ENCODE measurements around the gene RABGAP1L. TPM values are rescaled to one million over a fixed set of nuclear protein-coding genes. Genes with fewer than 3 reads are reported as not detected.

The RABGAP1L gene
- total RNA-seq, 4 donors from 2014 or later: 48.2 to 102 (median 59.1) TPM

DNA sequence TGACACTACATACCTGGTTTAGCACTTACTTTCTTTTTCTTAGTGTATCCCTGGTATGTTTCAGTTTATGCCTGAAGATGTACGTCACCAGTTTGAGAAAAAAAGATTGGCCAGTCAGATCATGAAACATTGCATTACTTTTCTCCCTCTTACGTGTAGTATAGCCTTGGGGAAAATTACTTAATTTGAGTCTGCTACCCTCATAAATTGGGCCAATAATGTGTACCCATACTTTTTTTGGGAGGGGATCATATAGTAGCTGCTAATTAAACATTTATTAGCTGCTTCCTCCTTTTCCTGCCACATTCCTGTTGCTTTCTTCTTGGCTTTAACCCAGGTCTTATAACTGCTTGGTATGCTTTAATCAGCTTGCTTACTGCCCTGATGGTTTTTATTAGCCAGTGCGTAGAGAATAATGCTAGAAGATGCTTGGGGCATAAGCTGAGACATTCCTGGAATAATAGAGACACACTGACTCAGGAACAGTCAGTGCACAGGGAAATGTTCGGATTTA, 32.1 kb downstream of the RABGAP1L start:
- Histone ChIP-seq H3K36me3 (no peaks in the 10 kb centered on the region), H3K9me3 (no peaks in the 10 kb centered on the region), H3K4me3 (no peak overlapping the region), H3K4me1 (peaks cover 4% of the 10 kb centered on the region), H3K27me3 (no peaks in the 10 kb centered on the region), H3K27ac (no peak overlapping the region)
- TF ChIP-seq EP300 (IDR thresholded peaks at IDR 0.05) (no peak), POLR2AphosphoS5 (IDR thresholded peaks at IDR 0.05) (no peak), POLR2A (IDR thresholded peaks at IDR 0.05) (no peak)
- TF ChIP-seq, protein P1, sequence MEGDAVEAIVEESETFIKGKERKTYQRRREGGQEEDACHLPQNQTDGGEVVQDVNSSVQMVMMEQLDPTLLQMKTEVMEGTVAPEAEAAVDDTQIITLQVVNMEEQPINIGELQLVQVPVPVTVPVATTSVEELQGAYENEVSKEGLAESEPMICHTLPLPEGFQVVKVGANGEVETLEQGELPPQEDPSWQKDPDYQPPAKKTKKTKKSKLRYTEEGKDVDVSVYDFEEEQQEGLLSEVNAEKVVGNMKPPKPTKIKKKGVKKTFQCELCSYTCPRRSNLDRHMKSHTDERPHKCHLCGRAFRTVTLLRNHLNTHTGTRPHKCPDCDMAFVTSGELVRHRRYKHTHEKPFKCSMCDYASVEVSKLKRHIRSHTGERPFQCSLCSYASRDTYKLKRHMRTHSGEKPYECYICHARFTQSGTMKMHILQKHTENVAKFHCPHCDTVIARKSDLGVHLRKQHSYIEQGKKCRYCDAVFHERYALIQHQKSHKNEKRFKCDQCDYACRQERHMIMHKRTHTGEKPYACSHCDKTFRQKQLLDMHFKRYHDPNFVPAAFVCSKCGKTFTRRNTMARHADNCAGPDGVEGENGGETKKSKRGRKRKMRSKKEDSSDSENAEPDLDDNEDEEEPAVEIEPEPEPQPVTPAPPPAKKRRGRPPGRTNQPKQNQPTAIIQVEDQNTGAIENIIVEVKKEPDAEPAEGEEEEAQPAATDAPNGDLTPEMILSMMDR (IDR thresholded peaks at IDR 0.05): no peak
- 42% methylated on average over 4 of the region's 4 CpGs for WGBS
- no peak for DNase-seq (ENCODE audit: low spot score in 2 of 2)

DNA sequence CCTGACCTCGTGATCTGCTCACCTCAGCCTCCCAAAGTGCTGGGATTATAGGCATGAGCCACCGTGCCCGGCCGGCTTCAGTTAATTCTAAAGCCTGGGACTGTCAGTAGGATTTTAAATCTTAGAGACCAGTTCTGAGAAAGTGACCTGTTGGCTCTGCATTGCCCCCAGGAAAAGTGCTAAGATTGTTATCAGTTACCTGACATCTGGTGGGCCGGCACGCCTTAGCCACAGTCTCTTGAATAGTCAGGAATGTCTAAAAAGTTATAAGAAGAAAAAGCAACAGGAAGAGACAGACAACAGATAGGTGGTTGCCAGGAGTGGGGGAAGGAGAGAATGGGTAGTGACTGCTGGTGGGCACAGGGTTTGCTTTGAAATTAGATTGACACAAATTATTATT, 35.1 kb downstream of the RABGAP1L start:
- WGBS: 88% methylated on average over 6 of the region's 6 CpGs
- TF ChIP-seq POLR2AphosphoS5 (IDR thresholded peaks at IDR 0.05): no peak
- no peak for TF ChIP-seq POLR2A (IDR thresholded peaks at IDR 0.05)
- TF ChIP-seq EP300 (IDR thresholded peaks at IDR 0.05): no peak
- TF ChIP-seq, protein P1 (IDR thresholded peaks at IDR 0.05): no peak
- Histone ChIP-seq H3K27ac (no peak overlapping the region), H3K4me3 (no peak overlapping the region), H3K36me3 (no peaks in the 10 kb centered on the region), H3K27me3 (no peaks in the 10 kb centered on the region), H3K4me1 (peaks cover 4% of the 10 kb centered on the region), H3K9me3 (no peaks in the 10 kb centered on the region)
- DNase-seq (ENCODE audit: low spot score in 2 of 2): no peak

DNA sequence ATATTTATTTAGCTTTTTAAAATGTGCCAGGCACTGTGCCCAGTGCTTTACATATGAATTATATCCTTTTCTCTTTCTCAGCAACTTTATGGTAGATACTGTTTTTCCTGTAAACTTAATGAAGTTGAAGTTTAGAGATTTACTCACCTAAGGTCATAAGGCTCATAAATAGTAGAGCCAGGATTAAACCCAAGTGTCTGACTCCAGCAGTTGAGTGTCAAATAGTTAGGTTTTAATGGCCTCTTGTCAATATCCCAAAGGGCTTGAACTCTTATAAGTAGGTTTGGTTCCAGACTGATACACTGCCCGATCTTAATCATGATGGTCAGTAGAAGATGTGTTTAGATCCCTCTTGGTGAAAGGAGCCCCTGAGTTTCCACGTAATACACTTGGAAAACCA, 37.8 kb downstream of the RABGAP1L start:
- Histone ChIP-seq H3K27ac (no peak overlapping the region), H3K9me3 (no peaks in the 10 kb centered on the region), H3K36me3 (no peaks in the 10 kb centered on the region), H3K4me3 (no peak overlapping the region), H3K27me3 (no peaks in the 10 kb centered on the region), H3K4me1 (no peaks in the 10 kb centered on the region)
- no peak for DNase-seq (ENCODE audit: low spot score in 2 of 2)
- 93% methylated on average over 2 of the region's 2 CpGs for WGBS
- TF ChIP-seq, protein P1 (IDR thresholded peaks at IDR 0.05): no peak
- TF ChIP-seq POLR2A (IDR thresholded peaks at IDR 0.05): no peak
- TF ChIP-seq POLR2AphosphoS5 (IDR thresholded peaks at IDR 0.05): no peak

DNA sequence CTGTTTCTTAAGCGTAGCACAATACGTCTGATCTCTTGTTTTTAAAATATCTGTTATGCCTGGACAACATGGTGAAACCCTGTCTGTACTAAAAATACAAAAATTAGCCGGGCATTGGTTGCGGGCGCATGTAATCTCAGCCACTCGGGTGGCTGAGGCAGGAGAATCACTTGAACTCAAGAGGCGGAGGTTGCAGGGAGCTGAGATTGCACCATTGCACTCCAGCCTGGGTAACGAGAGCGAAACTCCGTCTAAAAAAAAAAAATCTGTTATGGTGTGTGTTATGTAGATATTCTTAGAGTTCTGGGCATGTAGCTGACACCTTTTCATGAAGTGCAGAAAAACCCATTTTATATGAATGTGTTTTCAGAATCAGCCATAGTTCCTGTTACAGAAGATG, 38.2 kb downstream of the RABGAP1L start:
- no peak for TF ChIP-seq POLR2A (IDR thresholded peaks at IDR 0.05)
- TF ChIP-seq, protein P1 (IDR thresholded peaks at IDR 0.05): no peak
- TF ChIP-seq POLR2AphosphoS5 (IDR thresholded peaks at IDR 0.05): no peak
- no peak for TF ChIP-seq EP300 (IDR thresholded peaks at IDR 0.05)
- no peak for DNase-seq (ENCODE audit: low spot score in 2 of 2)
- Histone ChIP-seq H3K27me3 (no peaks in the 10 kb centered on the region), H3K9me3 (no peaks in the 10 kb centered on the region), H3K4me3 (no peak overlapping the region), H3K4me1 (no peaks in the 10 kb centered on the region), H3K36me3 (no peaks in the 10 kb centered on the region), H3K27ac (no peak overlapping the region)
- WGBS: 98% methylated on average over 10 of the region's 10 CpGs

DNA sequence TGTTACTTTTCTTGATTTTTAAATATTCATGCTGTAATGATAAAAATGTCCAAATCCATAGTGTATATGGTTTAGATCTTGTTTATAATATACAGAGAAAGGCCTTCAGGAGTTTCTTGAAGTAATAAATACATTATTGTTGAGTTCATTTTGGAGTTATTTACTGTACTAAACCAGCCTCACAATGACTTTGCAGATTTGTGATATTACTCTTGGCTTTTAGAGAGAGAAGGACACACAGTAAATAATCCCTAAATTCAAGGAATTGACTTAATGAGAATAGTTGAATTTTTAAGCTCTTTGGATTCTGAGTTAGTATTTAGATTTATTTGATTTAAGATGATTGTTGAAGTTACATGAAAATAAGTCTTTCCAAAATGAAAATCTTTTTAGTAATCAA, 38.9 kb downstream of the RABGAP1L start:
- DNase-seq (ENCODE audit: low spot score in 2 of 2): no peak
- Histone ChIP-seq H3K36me3 (no peaks in the 10 kb centered on the region), H3K27ac (no peak overlapping the region), H3K4me3 (no peak overlapping the region), H3K9me3 (no peaks in the 10 kb centered on the region), H3K27me3 (no peaks in the 10 kb centered on the region), H3K4me1 (no peaks in the 10 kb centered on the region)
- TF ChIP-seq POLR2AphosphoS5 (IDR thresholded peaks at IDR 0.05) (no peak), EP300 (IDR thresholded peaks at IDR 0.05) (no peak), POLR2A (IDR thresholded peaks at IDR 0.05) (no peak)
- TF ChIP-seq, protein P1 (IDR thresholded peaks at IDR 0.05): no peak
